SK-MEL-5 (cell line): ENCODE data around the gene ZCCHC8. TPM values are rescaled to one million over a fixed set of nuclear protein-coding genes. Genes with fewer than 3 reads are reported as not detected.

ENCODE experiments used
- DNase-seq: peaks from one replicate; pipeline ENCODE4 v3.0.0-alpha.2; 2016; ENCODE audit warnings: low read depth, low spot score
- in situ Hi-C: cut with HindIII; loops from 2 replicates; pipeline ENCODE4 v1.10.0; 2016; ENCODE audit warnings: low sequenced_read_pairs, high pct_unique_total_duplicates, low pct_unique_long_range_greater_than_20kb
- polyA plus RNA-seq, 2 experiments: library from polyadenylated mRNA; depleted of rRNA; stranded (reverse); fragments of >200 nt; gene quantifications; 2 replicates each; pipeline ENCODE4 v1.2.3, GENCODE V29; 2015
- total RNA-seq: library from RNA; depleted of rRNA; stranded (reverse); fragments of >200 nt; shearing (Covaris generic); gene quantifications from 2 replicates; pipeline ENCODE4 v1.2.3, GENCODE V29; 2014; rRNA removed

The ZCCHC8 gene
- 23.8 and 25.4 TPM in 2 replicates for total RNA-seq
- polyA plus RNA-seq (2015; cell fraction: cytosol; rRNA removed) = 19.6 and 22.4 TPM in 2 replicates
- 96.5 and 123 TPM in 2 replicates for polyA plus RNA-seq (2015; cell fraction: nucleus; rRNA removed)

DNA sequence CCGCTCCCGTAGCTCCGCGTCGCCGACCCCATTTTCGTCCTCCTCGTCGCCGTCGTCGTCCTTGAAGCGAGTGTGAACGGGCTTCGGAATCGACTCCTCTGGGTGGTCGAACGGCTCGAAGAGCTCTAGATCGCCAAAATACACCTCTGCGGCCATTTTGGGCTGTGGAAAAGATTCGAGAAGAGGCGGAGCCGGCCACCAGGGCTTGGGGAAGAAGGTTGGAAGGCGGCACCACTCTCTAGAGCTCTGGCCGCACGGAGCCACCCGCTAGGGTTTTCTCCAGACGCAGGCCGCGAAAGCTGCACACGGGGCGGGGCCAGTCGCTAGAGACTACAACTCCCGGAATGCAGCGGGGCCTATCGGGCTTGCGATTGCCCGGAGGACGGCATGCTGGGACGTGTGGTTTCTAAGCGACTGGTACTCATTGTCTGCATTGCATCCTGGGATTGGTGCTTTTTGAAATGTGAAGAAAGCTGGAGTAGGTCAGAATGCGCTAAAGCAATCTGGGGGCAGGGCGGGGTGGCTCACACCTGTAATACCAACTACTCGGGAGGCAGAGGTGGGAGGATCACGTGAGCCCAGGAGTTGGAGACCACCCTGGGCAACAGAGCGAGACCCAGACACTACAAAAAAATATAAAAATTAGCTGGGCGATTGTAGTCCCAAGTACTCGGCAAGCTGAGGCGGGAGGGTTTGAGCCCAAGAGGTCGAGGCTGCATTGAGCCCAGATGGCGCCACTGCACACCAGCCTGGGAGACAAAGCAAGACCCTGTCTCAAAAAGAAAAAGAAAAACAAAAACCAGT lies at the start of gene ZCCHC8:
ZCCHC8 (minus strand) TSS at position 248 of the 804 bp plus-strand sequence; CDS start at position 156, 92 bp downstream.
- in situ Hi-C loops = no loop called here

DNA sequence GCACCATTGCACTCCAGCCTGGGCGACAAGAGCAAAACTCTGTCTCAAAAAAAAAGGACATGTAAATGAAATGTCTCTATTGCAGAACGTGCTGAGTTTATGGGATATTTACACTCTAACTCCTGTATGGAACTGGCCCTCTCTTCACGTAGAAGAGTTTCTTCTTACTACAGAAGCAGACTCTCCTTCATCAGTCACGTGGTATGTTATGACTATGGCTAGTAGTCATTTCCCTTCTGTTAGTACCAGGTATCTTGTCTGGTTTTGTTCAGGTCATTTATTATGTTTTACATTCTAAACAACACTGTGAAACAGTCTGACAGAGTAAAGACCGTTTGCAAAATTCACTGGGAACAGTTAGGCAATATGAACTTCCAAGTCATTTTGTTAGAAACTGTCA lies 46.6 kb upstream of the ZCCHC8 start:
- in situ Hi-C loops = no loop called here
- DNase-seq = no peak

More for the DNA sequence above, at the start of gene ZCCHC8:
- peak; percentile 99 for DNase-seq

DNA sequence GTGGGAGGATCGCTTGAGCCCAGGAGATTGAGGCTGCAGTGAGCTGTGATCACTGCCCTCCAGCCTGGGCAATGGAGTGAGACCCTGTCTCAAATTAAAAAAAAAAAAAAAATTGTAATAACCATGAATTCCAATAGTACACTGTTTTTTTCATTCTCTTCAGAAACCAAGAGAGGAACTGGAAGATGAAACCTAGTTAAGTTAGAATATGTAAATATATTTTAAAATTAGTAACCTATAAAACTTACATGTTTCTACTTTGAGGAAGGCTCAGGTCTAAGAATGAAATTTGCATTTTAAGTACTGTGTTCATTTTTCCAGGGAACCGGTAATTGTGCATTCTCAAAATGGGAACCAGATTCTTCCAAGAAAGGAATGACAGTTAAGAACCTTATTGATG lies 45.1 kb upstream of the ZCCHC8 start:
- in situ Hi-C loops = no loop called here
- DNase-seq = no peak

DNA sequence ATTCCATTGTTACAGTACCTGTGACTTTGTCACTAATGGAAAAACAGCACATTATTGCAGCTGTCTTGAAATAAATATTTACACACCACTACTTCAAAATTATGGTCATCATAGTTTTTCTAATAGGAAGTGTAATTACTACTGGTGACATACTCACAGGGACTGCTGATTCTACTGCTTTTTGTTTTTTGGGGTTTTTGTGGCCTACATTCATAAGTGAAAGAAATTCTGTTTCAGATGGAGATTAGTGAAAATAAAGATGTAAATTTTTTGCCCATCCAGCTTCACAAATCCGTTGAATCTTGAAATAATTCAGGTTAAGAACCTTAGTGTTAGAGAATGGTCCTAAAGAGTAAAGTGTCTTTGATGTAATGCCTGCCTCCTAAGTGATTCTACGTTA lies 43.8 kb upstream of the ZCCHC8 start:
- in situ Hi-C loops = no loop called here
- DNase-seq = no peak

DNA sequence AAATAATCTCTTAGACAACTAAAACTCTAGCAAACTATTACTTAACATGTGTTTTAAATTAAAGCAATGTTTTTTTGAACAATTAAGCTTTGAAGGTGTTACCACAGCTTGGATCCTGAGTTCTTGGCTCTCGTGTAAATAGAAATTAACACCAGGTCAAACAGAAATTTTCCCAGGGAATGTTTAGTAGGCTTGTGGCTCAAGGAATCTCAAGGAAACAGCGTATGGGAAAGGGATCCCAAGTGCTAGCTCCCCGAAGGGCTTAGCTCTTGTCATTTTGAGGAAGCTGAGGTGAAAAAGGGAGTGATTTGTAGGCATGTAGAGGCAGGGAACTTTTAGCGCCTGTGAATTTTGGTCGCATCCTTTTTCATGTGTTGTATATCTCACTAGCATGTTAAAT lies 37.8 kb upstream of the ZCCHC8 start:
- DNase-seq = no peak
- in situ Hi-C loops = no loop called here

DNA sequence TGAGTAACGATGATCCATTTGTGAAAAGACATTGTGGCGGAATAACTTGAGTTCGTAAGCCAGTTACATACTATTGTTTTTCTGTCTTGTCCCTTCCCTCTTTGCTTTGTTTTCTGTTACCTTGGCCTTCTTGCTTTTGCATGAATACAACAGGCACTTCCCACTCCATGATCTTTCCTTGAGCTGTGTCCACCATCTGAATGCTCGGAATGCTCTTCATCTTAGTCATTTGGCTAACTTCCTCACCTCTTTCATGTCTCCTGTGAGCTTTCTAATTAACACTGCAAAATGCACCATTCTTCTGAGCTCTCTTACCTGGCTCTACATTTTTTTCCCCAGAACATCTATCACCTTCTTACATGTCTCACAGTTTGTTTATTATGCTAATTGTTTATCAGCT lies 36.3 kb upstream of the ZCCHC8 start:
- no peak for DNase-seq
- in situ Hi-C loops = no loop called here

DNA sequence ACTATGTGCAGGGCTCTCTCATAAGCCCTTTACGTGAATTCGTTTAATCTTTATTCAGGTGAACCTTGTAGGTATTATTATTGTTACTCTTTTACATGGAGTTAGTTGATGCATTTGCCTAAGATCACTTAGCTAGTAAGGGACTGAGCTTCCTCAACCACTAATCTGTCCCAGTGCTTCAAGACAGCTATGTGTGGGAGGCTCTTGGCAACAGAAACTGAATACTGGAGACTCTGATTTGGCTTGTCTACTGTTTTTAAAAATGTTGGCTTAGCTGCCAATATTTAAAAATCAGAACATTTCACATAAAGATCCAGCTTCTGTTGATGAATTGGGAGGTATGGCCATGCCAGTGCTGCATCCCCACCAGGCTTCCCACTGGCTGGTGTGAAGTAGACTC lies 33.1 kb upstream of the ZCCHC8 start:
- DNase-seq = no peak
- in situ Hi-C loops = no loop called here

DNA sequence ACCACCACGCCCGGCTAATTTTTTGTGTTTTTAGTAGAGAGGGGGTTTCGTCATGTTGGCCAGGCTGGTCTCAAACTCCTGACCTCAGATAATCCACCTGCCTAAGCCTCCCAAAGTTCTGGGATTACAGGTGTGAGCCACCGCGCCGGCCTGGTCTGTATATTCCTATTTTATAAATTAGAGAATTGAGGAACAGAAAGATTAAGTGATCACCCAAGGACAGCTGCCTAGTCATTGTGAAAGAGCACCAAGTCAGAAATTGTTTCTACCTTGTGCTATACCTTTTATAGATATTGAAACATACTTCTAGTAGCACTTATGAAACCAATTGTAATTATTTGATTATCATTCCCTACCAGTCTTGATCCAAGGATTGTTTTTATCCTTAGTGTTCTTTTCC lies 28.3 kb upstream of the ZCCHC8 start:
- in situ Hi-C loops = no loop called here
- no peak for DNase-seq

DNA sequence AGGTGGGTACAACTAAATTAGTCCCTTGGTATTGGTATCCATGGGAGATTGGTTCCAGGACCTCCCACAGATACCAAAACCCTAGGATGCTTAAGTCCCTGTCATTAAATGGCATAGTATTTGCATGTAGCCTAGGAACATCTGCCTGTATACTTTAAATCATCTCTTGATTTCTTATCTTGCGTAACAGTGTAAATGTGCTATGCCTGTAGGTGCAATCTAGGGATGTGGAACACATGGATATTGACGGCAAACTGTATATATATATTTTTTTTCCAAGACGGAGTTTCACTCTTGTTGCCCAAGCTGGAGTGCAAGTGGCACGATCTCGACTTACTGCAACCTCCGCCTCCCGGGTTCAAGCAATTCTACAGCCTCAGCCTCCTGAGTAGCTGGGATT lies 27.9 kb upstream of the ZCCHC8 start:
- in situ Hi-C loops = no loop called here
- DNase-seq = no peak

DNA sequence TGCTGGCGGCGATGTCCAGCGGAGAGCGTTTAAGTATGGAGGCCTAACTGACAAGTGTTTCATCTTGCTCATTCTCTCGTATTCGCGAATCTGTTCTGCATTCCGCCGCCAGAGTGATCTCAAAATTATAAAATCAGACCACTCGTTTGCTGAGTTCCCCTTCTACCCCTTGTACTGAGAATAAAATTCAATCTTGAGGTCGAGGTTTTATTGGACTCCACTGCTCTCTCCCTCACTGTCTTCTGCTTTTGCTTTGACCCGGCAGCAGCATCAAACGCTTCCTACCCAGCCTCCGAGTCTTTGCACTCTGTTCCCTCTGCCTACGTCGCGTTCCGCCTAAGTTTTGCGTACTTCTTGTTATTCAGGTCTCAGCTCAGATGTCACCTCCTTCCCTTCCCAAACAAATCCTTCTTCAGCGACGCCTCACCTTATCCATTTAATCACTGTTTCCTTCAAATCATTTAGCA lies 26.8 kb upstream of the ZCCHC8 start:
- in situ Hi-C loops = no loop called here
- DNase-seq = no peak

DNA sequence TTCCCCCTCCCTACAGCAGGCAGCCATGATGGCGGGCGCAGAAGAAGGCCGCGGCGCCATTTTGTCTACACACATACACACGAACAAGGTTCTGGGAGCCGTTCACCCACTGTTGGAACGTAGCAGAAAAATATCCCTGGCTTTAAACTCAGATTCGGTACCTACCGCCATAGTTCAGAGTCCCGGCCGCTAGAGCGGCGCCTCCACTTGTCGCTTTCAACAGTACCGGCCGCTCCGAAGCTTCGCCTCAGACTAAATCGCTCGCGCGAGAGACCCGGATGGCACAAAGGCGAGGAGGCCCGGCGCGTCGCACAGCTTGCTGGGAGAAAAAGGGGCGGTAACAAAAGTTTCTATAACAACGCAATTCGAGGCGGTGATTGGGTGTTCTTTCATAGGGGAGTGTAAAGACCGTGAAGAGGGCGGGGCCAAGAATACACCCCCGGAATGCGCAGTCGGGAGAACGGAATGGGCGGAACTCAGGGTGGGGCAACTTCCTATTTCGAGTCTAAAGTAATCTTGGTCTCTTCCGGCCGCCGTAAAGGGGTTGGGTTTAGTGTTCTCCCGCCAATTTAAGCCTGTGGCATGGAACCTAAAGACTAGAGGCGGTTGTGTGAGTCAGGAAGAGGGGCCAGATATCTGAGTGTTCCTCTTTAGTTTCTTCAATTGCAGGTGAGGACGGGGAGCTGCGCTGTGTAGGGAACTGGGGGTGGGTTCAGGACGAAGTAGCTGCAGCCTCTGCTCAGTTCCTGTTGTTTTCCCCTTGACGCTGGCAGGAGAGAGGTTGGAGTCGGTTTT lies 26.1 kb upstream of the ZCCHC8 start, which contains the start of the genes KNTC1 and RSRC2:
KNTC1 (plus strand) TSS at position 567 of the 795 bp plus-strand sequence. CDS start 2,815 bp downstream, outside the sequence.
RSRC2 (minus strand) TSS at position 254 of the 795 bp plus-strand sequence; CDS start at position 171, 83 bp downstream.
- in situ Hi-C loops = no loop called here
- DNase-seq = peak; percentile 100

DNA sequence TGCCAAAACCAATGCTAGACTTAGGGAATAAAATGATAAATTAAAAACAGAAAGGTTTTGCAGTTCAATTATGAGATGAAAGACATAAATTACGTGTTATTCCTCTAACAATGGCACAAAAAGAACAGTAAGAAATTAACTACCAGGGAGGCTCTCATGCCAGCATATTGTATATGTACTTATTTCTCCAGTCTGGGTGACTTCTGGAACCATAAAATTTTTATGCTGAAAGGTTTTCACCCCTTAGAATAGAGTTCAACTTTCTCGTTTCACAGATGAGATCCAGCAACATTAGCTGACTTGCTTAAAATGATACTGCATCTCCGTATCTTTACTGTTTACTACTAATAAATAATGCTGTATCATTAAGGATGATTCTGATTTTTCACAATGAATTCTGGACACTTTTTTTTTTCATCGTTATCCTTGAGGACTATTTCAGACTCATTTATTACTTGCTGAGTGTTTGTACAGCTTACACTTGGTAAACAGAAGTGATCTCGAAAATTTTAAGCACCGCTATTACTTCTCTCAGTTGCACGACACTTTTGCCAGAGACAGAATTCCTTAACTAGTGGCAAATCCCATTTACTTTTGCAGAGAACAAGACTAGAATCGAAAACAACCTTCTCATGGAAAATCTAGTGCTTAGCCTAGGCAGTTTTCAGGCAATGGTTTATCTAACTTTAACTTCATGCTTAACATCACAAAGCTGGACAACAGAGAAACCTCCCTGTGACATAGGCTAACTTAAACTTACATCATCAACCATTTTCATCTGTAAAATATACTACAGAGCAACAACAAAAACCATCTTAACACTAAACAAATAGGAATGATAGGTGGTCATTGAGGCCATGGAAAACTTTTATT lies 23.4 kb upstream of the ZCCHC8 start:
- no peak for DNase-seq
- in situ Hi-C loops = no loop called here

DNA sequence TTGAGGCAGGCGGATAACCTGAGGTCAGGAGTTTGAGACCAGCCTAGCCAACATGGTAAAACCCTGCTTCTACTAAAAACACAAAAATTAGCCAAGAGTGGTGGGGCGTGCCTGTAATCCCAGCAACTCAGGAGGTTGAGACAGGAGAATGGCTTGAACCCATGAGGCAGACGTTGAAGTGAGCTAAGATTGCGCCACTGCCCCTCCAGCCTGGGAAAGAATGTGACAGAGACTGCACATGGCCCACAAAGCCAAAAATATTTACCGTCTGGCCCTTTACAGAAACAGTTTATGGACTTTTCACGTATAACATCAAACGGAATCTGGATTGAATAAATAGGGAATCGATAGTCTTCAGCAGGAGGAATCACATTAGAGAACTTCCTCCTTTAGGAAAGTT lies 22.5 kb upstream of the ZCCHC8 start:
- DNase-seq = peak; percentile 54
- in situ Hi-C loops = no loop called here

DNA sequence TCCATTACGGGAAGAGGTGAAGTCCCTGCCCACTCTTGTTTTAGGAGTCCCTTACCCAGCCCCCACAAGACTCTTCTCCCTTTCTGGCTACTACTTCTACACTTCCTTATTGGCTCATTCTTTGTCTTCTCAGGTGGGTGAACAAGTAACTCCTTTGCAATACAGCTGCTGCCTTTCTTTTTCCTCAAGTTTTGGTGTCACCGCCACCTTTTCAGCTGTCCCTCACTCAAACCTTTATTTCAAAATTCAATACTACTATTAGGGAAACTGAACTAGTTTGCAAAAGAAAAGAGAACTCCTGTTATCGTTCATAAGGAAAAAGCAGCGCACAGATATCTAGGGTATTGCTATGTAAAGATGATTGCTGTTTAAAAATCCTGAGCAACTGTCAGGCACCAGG lies 19.9 kb upstream of the ZCCHC8 start:
- DNase-seq = no peak
- in situ Hi-C loops = no loop called here

DNA sequence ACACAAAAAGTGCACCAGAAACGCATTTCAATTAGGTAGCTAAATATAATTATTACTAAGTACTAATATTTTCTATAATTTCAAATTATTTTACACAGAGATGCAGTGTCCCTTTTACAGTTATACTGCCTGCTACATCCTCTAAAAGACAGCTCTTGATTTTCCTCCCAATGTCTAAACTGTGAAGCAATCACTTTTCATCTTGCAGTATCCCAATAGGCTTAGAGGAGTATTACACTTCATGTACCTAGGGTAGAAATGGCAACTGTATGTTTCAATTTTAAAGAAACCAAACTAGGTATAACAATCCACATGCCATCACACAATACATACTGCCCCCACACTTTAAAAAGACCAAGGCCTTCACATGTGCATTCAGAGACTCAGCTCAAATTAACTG lies 18.7 kb upstream of the ZCCHC8 start:
- in situ Hi-C loops = no loop called here
- DNase-seq = no peak

DNA sequence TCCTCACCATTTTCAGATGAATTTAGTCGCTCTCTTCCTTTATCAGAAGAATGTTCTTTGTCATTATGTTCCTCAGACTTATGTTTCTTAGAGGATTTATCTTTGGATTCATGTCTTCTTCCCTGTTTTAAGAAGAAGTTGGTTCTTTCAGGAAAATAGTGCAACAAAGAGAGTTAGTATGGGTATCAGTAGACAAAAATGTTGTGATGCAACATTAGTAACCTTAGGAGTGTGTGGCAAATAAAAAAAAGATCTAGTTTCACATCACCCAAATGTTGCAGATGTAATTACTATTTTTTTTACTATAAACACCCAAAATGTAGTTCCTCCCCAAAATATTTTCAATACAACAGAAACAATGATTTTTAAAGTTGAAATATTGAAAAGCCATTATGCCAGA lies 18.2 kb upstream of the ZCCHC8 start:
- in situ Hi-C loops = no loop called here

DNA sequence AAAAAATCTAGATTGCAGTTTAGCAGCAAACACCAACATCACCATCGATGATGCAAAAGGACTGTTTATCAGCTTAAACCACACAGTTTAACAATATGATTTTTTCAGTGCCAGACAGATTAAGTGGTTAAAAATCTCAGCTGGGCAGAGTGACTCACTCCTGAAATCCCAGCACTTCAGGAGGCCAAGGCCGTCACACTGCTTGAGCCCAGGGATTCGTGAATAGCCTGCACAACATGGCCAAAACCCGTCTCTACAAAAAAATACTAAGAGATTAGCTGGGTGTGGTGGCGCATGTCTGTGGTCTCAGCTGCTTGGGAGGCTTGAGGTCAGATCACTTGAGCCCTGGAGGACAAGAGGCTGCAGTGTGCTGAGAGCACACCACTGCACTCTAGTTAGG lies 17.1 kb upstream of the ZCCHC8 start:
- peak; percentile 81 for DNase-seq
- in situ Hi-C loops = no loop called here

More for the DNA sequence above, 18.2 kb upstream of the ZCCHC8 start:
- no peak for DNase-seq
